Umbilical cord (tissue), 2 donors: ENCODE results near the gene FKBP15. TPM values are rescaled to one million over a fixed set of nuclear protein-coding genes. Genes with fewer than 3 reads are reported as not detected.
"Not testable (repeated sequence)": the region's sequence is repeated elsewhere in the genome, so short reads cannot be mapped to it uniquely, and the experiment has no call there.

ENCODE experiments used
- DNase-seq: peaks from one replicate; pipeline ENCODE4 v3.0.0-alpha.2; 2015; ENCODE audit warnings: low spot score
- total RNA-seq: library from RNA; depleted of rRNA; stranded (reverse); fragments of >200 nt; gene quantifications from one replicate; pipeline ENCODE4 v1.2.3, GENCODE V29; 2014; ENCODE audit warnings: low replicate concordance; ENCODE audit not compliant: insufficient read depth

FKBP15 gene
- total RNA-seq, 1 donor from 2014 or later, result 17.8 TPM

DNA sequence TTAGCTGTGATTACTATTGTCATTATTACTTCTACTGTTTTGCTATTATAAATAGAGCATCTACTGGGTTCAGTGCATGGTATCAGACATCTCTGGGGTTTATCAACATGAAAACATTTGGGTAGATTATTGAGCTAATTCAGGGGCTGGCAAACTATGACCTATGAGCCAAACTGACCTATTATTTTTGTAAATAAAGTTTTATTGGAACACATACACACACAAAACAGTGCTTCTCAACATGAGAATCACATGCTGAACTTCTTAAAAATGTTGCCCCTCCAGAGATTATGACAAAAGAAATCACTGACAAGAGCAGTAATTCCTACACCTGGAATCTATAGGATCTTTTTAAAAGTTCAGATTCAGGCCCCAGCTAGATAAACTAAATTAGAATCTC is 39.9 kb downstream of the FKBP15 start:
- no peak for DNase-seq

DNA sequence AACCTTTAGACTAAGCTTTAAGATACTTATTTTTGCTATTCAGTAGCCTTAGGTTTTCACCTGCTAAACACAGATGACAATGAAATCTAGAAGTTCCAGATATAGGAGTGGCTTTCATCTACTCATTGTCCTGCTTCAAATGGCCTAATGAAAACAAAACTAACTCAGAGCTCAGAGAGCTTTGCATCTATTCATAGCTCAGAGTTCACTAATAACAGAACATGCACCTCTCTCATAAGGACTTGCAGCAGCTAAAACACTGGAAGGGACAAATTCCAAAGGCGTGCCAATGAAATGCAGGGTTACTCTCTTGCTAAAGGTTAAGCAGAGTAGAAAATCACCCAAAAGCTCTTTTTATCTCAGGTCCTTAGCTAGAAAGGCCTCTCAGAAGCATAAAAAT is 41.2 kb downstream of the FKBP15 start:
- no peak for DNase-seq

DNA sequence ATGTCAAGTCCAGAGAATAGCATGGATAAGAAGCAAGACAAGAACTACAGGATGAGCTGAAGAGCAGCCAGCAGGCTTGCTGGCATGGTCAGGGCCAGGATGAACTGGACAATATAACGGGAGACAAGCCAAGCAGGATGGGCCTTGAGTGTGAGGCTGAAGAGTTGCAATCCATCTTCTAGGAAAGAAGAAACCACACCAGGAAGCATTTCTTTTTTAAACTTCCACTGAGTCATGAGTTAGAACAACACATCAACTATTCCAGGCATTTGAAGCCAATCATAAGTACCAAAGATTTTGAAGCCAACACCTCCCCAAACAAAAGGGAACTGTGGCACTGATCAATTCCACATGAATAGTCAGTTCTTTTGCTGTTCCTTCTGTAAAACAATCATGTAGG is 43.0 kb downstream of the FKBP15 start:
- DNase-seq, result no peak

DNA sequence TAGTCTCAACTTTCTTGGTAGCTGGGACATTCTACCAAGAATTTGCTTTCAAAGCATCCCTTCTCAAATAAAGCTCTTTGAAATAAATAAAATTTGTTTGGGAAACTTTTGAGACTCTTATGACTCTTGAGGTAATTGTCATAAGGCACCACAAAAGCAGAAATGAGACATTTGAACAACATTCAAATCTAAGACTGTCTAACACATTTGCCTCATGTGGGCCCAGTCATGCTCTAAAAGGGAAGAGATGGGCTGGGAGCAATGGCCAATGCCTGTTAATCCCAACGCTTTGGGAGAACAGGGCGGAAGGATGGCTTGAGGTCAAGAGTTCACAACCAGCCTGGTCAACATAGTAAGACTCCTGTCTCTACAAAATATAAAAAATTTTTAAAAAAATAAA is 43.8 kb downstream of the FKBP15 start:
- no peak for DNase-seq

DNA sequence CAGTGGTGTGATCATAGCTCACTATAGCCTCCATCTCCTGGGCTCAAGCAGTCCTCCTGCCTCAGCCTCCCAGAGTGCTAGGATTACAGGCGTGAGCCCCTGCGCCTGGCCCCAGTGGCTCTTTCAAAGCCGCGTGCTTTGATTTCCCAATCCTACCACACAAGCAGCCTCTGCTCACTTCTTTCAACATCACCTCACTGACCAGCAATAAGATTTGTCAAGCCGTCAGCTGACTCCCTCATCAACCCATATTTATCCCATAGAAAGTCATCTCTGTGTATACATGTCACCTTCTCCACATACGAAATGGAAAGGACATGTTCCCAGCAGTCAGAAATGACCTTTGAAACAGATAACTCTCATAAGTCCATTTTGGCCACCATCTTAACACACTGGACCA is 44.3 kb downstream of the FKBP15 start:
- no peak for DNase-seq

DNA sequence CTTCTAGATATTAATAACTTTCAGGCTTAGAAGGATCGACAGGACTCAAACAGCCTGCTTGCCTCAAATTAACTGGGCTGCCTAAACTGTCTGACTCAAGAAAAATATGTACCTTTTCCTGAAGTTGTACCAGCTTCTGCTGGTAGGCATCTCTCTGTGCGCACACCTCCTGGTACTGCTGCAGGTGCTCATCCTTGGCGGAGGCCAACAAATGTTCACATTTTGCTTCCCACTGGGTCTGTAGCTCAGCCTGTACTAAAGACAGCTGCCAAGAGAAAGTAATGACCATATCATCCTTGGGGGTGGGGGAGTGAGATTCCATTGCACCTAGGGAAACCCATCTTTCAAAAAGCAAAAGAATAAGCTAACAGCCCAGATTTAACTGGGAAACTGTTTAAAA is 47.7 kb downstream of the FKBP15 start:
- no peak for DNase-seq

DNA sequence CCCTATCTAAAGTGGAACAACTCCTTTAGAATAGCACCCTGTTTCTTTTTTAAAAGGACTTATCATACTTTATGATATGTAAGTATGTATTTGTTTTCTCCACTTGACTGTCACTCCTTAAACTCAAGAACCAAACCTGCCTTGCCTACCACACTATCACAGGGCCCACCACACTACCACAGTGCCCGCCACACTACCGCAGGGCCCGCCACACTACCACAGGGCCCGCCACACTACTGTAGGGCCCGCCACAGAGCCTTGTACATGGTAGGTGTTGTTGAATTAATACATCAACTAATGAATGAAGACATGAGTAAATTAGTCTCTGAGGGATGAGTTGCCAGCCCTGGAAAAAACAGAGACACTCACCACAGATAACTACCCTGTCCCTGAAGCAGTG is 52.3 kb downstream of the FKBP15 start:
- DNase-seq, result no peak

DNA sequence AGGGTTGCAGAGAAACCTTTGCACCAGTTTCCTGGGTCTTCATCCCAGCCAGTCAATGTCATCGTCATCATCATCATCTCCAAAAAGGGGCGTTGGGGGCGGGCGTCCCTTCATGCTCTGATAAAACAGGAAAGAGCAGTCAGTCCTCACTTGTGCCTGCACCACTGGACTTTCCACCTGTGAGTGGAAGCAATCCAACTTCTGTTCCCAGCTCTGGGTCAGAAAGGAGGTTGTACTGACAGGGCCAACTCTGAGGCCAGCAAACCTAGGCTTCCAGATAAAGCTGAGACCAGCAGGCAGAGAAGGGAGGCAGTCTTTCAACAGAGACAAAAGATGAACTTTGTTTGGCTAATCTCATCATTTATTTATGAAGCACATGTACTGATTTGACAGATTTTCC is 55.0 kb downstream of the FKBP15 start:
- no peak for DNase-seq

DNA sequence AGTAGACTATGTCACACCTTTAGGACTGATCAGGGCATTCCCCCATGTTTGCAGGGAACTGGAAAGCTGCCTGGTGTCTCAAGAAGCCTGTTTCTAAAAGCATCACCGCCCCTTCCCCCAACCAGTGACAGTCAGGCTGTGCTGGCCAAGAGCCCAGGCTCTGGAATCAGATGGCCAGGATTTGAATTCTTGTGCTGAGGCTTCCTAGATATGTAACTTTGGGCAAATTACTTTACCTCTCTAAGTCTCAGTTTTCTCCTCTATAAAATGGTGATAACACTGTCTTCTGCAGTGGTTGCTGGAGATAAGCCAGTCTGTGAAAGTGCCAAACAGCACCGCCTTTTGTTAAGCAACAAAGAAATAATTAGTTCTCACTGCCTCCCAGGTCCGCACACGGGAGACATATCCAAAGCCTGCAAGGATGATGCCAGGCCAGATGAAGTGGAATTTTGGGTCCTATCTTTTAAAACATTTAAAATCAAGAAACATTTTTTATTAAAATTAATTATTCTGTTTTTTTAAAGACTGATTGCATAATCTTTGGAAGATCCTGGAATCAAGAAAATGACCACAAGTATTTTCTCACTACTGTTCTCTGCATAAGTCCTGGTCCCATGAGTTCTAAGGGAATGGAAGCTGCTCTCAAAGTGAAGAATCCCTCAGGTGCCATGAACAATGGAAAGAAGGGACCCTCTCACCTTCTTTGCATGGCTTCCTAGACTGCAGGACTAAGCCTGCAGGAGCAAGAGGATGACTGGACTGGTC is 56.4 kb downstream of the FKBP15 start:
- no peak for DNase-seq

DNA sequence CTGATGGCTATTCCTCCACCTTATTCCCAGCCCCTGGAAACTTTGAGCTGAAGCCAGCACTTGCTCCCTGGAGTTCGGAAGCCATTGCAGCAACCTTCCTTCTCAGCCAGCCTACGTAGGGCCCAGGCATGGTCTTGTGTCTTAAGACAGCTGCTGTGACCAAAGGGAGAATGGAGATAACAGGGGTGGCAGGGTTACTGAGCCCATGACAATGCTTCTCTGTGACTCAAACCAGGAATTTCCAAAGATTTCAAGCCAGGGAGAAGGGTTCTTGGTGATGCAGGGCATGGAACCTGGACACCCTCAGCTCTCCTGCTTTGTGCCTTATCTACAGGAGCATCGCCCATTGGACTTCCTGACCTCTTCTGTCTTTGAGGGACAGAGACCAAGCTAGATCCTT is 58.1 kb downstream of the FKBP15 start:
- no peak for DNase-seq

DNA sequence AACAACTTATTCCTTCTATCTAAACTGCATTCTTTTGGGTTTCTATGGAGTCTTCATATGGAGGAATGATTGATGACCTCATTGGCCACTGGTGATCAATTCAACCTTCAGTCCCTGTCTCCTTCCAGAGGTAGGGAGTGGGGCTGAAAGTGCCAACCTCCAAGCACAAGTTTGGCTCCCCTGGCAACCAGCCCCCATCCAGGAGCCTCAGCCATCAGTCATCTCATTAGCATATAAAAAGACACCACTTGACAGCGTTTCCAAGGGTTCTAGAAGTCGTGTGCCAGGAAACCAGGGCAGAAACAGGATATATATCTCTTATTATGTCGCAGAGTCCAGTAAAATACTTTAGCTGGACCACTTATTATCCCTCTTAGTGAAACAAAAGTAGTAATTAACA is 60.5 kb downstream of the FKBP15 start:
- no peak for DNase-seq

DNA sequence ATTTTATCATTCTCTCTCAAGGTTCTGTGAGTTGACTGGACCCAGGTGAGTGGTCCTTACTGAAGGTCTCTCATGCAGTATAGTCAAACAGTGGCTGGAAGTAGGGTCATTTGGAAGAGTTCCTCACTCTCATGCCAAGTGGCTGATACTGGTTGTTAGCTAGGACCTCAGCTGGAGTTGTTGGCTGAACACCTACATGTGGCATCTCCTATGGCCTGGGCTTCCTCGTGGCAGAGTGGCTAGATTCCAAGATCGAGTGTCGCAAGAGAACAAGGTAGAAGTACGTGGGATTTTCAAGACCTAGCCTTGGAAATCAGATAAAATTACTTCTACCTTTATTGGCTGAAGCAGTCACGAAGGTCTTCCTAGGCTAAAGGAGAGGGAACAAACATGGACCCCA is 62.6 kb downstream of the FKBP15 start:
- no peak for DNase-seq

DNA sequence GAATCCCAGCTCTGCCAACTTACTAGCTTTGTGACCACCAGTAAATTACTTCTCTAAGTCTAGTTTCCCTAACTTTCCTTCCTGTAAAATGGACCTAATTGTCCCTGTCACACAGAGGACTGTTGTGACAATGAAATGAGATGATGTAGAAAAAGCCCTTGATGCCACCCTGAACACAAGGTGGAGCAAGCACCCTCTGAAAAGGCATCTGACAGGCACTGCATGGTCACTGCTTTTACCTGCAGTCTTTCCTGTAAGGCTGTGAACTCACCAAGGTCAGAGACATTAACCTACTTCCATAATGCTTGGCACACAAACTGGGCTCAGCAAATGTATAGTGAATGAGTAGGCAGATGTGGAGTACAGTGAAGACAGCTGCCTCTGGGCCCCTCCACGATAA is 64.2 kb downstream of the FKBP15 start:
- DNase-seq, result no peak

DNA sequence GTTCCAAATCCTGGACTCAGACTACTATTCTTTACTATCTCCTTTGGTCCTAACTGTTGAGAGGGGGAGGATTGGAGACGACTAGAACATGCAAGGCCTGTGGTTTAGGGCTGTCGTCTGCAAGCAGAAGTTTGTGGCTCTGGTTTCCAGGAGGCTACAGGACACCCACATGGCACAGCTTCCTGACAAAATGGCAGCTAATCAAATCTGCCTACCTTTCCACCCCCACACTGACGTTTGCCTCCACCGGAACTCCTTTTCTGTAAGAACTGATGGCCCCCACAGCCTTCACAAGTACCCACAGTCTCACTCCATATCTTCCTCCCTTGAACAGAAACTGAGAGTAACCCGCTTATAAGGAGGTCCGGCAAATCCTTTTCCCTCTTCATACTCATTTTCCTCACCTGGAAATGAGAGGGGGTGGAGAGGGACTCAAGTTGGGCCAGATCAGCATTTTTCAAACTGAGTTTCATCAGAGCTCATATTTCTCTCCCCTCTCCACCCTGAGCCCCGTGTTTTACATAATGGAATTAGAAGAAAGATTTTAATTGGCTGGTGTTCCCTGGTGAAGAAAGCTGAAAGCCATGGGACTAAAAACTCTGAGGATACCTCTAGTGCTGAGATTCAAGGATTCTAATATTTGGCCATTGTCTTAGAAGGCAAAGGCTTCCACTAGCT is 65.0 kb downstream of the FKBP15 start:
- no peak for DNase-seq

DNA sequence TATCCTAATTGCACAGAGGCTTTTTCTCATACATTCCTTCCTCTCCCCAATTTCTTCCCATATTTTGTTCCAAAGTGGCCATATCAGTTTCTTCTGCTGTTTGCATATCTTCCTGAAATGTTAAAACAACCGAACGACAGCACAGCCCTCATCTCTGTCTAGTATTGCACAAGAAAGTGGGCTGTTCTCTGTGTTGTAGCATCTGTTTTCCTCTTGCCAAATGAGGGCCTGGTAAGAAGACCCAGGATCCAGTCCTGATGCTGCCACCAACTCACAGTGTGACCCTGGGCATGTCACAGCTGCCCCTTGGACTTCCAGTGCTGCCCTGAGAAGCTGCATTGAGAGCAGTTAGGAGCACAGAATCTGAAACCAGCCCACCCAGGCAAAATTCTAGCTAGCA is 66.1 kb downstream of the FKBP15 start:
- no peak for DNase-seq

DNA sequence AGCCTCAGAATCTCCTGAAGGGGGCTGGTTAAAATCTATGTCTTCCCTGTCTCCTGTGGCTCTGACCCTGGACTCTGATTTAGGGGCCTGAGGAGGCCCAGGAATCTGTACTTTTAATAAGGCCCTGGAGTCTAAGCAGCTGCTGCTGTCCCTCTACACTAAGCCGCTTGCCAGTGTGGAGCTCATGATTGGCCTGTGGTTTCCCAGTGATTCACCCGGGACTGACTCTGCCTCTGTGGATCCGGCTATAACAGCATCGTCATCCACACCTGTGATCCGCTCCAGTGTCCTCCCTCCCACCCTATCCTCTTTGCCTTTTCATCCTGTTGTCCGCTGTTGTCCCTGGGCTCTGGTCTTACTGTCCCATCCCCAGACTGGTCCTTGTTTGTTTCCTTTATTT is 66.6 kb downstream of the FKBP15 start:
- no peak for DNase-seq

DNA sequence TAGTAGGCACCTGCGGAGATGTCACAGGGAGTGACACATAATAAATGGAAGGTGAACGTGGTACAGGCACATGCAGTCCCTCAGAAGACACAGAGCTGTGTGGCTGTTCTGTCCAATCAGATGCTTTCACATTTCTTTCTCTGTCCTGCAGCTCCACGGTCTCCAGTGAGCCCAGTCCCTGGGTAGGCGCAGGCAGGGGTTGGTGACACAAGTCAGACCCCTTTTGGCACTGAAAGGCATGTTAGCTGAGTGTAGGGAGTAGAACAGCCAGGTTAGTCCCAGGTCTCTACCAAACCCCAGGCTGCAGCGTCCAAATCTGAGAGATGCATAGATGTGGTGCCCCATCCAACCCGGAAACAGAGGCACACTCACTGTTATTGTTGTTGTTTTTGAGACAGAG is 67.5 kb downstream of the FKBP15 start:
- DNase-seq, result no peak

DNA sequence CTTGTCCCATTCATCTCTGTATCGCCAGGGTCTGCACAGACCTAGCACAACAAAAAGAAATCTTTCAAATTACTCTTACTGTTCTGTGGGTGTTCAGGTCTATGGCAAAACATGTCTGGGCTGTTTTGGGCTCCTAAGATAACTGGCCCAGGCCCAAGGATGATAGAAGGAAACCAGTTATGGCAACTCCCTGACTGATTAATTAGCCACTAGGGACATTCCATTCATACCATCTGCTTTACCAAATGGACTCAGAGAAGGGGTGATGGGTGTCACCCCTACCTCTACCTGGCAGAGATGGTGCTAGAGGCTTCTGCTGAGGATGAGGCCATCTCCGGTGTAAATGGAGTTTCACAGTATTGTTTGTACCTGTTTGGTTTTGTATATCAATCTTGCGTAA is 68.4 kb downstream of the FKBP15 start:
- DNase-seq, result no peak

DNA sequence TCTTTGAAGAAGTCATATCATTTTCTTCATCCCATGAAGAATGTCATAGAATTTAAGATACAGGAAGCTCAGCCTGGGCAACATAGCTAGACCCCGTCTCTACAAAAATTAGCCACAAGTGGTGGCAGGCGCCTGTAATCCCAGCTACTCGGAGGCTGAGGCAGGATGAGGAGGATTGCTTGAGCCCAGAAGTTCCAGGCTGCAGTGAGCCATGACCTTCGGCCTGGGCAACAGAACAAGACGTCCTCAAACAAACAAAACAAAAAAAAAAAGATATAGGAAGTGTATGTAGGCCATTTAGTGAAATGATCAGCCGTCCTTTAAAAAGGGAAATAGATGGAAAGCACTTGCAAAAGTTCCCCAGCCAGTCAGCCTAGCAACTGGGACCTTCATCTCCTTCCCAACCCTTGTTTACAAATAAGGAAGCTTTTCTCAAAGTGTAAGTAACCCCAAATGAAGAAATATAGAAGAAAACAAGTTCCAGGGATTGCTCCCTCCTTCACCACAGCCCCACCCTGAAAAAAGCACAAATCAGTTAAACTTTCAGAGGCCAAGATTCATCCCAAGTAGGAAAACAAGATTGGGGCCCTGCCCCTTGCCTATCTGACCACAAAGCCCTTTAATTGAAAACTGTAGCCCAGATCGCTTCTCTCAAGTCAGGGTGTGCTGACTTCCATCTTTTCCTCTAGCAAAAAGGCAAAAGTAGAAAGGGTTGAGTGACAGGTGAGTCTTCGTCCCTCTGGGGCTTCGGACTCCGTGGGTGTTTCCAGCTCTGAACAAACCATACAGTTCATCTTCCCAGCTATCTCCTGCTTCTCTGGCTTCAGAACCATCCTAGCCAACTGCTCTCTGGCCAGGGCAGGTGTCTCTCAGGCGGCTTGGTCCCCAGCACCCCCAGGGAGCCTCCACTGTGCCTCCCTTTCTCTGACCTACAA is 69.1 kb downstream of the FKBP15 start:
- no peak for DNase-seq

DNA sequence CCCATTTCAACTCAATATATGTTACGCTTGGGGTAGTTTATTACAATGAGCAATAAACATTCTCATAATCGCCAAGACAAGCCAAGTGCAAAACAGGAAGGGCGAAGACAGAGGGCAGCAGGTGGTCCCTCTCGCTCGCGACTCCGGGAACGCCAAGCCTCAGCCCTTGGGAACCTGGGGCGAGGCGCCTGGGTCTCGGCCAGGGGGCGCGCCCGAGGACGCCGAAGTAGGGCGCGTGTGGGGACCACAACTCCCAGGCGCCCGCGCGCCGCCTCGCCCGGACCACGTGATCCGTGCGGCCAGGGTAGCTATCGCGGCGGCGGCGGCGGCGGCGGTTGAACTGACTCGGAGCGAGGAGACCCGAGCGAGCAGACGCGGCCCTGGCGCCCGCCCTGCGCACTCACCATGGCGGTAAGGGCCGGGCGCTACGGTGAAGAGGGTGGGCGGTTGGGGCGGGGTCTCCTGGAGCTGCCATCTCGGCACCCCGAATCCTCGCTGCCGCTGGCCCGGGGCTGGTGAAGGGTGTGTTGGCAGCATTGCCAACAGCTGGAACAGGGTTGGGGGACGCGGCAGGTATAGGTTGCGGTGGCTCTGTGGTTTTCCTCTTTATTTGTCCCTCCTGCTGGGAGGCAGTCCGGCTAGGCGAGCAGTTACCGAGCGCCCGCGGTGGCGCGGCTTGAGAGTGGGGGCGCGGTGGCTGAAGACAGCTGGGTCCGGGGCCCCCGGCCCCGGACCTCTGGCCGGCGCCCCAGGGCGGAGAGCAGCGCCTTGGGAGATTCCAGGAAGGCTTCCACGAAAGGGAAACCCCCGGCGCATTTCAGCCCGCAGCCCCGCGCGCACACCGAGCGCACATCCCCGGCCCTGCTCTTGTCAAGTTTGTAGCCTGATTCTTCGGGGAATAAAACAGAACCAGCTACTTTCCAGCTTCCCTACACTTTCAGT is 70.1 kb downstream of the FKBP15 start, which contains the start of gene SLC31A2:
SLC31A2 (plus strand) TSS at position 338 of the 942 bp plus-strand sequence; CDS start at position 406, 68 bp downstream.
- DNase-seq, result peak; percentile 86

DNA sequence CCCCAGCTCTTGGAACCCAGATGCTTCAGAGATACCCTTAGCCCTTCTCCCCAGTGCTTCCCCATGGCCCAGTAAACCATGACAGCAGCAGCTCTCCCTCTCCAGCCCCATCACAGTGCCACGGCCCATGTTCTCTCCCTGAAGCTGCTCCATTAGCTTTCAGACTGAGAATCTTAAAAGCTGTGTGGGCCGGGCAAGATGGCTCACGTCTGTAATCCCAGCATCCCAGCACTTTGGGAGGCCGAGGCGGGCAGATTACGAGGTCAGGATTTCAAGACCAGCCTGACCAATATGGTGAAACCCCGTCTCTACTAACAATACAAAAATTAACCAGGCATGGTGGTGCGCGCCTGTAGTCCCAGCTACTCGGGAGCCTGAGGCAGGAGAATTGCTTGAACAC is 71.5 kb downstream of the FKBP15 start:
- not testable (repeated sequence) for DNase-seq
